HepG2 (cell line): ENCODE results near the gene TBC1D22A. TPM values are rescaled to one million over a fixed set of nuclear protein-coding genes. Genes with fewer than 3 reads are reported as not detected.

ENCODE experiments used
- ATAC-seq: fragments of 200-7000 bp; cut with Tn5 transposase; 3 replicates; pipeline ENCODE4 v1.9.1; 2020; ENCODE audit warnings: mild to moderate bottlenecking, moderate library complexity
- BruUV-seq: library from RNA; stranded (reverse); fragments of 400-500 nt; replicated peaks from 2 replicates; lab custom pipeline; 2021; lab: Mats Ljungman, UMichigan
- CTCF ChIA-PET: fragments of 300-600 bp; formaldehyde crosslinking; extraction: SDS; loops from one replicate; lab custom pipeline; 2021; ENCODE audit warnings: low total read pairs, inconsistent platforms, low intra/inter-chr PET ratio; lab: Yijun Ruan, JAX
- POLR2A ChIA-PET: fragments of 350-600 bp; sonication (Branson Sonifier 250); formaldehyde crosslinking; loops from one replicate; lab custom pipeline; 2020; ENCODE audit warnings: antibody characterized with exemption, inconsistent platforms; lab: Yijun Ruan, JAX
- DNase-seq: peaks from one replicate; pipeline ENCODE4 v3.0.0-alpha.2; 2015; ENCODE audit warnings: low spot score
- FAIRE-seq: peaks from 3 replicates; lab custom pipeline; 2011; peaks lifted over from hg19 to GRCh38; lab: Jason Lieb, UNC
- H2AFZ ChIP-seq: one replicate; pipeline ENCODE4 v1.6.1; 2011; ENCODE audit warnings: low read length, inconsistent platforms
- H3K27ac ChIP-seq: fragments of 300-600 bp; 3 replicates; pipeline ENCODE4 v1.8.0; 2011; ENCODE audit warnings: mixed run types, mild to moderate bottlenecking, mixed read lengths, low read length, inconsistent platforms; ENCODE audit not compliant: insufficient read depth; ENCODE audit errors: extremely low read length
- H3K27me3 ChIP-seq, 2 experiments: fragments of 200-600 bp in 1 of 2; 2 replicates in 1 of 2; 3 replicates in 1 of 2; pipeline versions ENCODE4 v1.6.0 to v1.8.0; 2011; ENCODE audit warnings: low read length in 2 of 2, mild to moderate bottlenecking in 2 of 2, moderate library complexity in 2 of 2, inconsistent platforms in 1 of 2; ENCODE audit not compliant: insufficient read depth in 2 of 2, control insufficient read depth in 1 of 2
- H3K36me3 ChIP-seq, 2 experiments: fragments of 200-600 bp in 1 of 2; replicated peaks in 1 of 2; 2 replicates in 1 of 2; 3 replicates in 1 of 2; pipeline versions ENCODE4 v1.5.1 to v1.8.0; 2011; ENCODE audit warnings: low read length in 2 of 2, inconsistent platforms in 1 of 2; ENCODE audit not compliant: insufficient read depth in 2 of 2, control insufficient read depth in 1 of 2
- H3K4me1 ChIP-seq: 2 replicates; pipeline ENCODE4 v1.5.1; 2012; ENCODE audit warnings: low read length, inconsistent platforms; ENCODE audit not compliant: insufficient read depth
- H3K4me2 ChIP-seq: 2 replicates; pipeline ENCODE4 v1.6.0; 2011; ENCODE audit warnings: low read depth, low read length, inconsistent platforms
- H3K4me3 ChIP-seq, 3 experiments: fragments of 200-600 bp in 1 of 3; sonication (generic), shearing (Covaris generic) in 1 of 3; replicated peaks in 1 of 3; 2 replicates each; pipeline ENCODE4 v1.5.1; 2011 to 2016; ENCODE audit warnings: low read length in 3 of 3, inconsistent platforms in 2 of 3, low read depth in 2 of 3, mild to moderate bottlenecking in 2 of 3, control low read depth in 1 of 3, mixed read lengths in 1 of 3; ENCODE audit not compliant: insufficient read depth in 1 of 3
- H3K79me2 ChIP-seq: one replicate; pipeline ENCODE4 v1.6.1; 2011; ENCODE audit warnings: low read length, inconsistent platforms; ENCODE audit not compliant: insufficient read depth
- H3K9ac ChIP-seq: 2 replicates; pipeline ENCODE4 v1.6.0; 2011; ENCODE audit warnings: mild to moderate bottlenecking, low read depth, low read length, inconsistent platforms; ENCODE audit not compliant: insufficient read depth
- H3K9me3 ChIP-seq: 2 replicates; pipeline ENCODE4 v1.5.1; 2012; ENCODE audit warnings: mild to moderate bottlenecking, low read length
- H4K20me1 ChIP-seq: 2 replicates; pipeline ENCODE4 v1.6.0; 2011; ENCODE audit warnings: inconsistent platforms, mild to moderate bottlenecking, low read length, moderate library complexity; ENCODE audit not compliant: insufficient read depth
- NAIF1 ChIP-seq: sonication (generic); formaldehyde crosslinking; IDR thresholded peaks from 2 replicates; pipeline ENCODE4 v1.5.0; 2020; ENCODE audit warnings: mild to moderate bottlenecking, missing genetic modification reagents, borderline replicate concordance
- NFE2L1 ChIP-seq: sonication (generic); formaldehyde crosslinking; IDR thresholded peaks from 2 replicates; pipeline ENCODE4 v1.4.0; 2020; ENCODE audit warnings: missing genetic modification reagents, mild to moderate bottlenecking, borderline replicate concordance
- PAWR ChIP-seq: sonication (generic); formaldehyde crosslinking; IDR thresholded peaks from 2 replicates; pipeline ENCODE4 v1.4.0; 2020; ENCODE audit warnings: missing genetic modification reagents, mild to moderate bottlenecking, borderline replicate concordance
- TEAD3 ChIP-seq: optimal IDR thresholded peaks from 2 replicates; pipeline ENCODE3; 2016; ENCODE audit warnings: borderline replicate concordance
- ZFAT ChIP-seq: sonication (generic); formaldehyde crosslinking; conservative IDR thresholded peaks from 2 replicates; pipeline ENCODE4 v1.8.1; 2023; ENCODE audit warnings: missing genetic modification reagents, inconsistent platforms
- ZNF431 ChIP-seq: sonication (generic); formaldehyde crosslinking; IDR thresholded peaks from 2 replicates; pipeline ENCODE4 v1.9.0; 2022; ENCODE audit warnings: missing genetic modification reagents, low read depth, mild to moderate bottlenecking, borderline replicate concordance
- ZNF441 ChIP-seq: sonication (generic); formaldehyde crosslinking; IDR thresholded peaks from 2 replicates; pipeline ENCODE4 v1.7.0; 2021; ENCODE audit warnings: missing genetic modification reagents, borderline replicate concordance
- WGBS: methylation state at CpG from one replicate; pipeline ENCODE4 v1.1.6; 2017; ENCODE audit warnings: low lambda C conversion rate; 5-methylcytosine and 5-hydroxymethylcytosine counted together
- in situ Hi-C: cut with HindIII; loops from 2 replicates; pipeline ENCODE4 v1.10.0; 2017; ENCODE audit warnings: low pct_unique_long_range_greater_than_20kb; ENCODE audit not compliant: extremely low pct_ligation_motif_present
- intact Hi-C: fragments of 100-400 bp; cut with micrococcal nuclease; formaldehyde crosslinking; loops from one replicate; pipeline ENCODE4 v1.10.0; 2022; ENCODE audit not compliant: unreplicated experiment
- polyA plus RNA-seq, 8 experiments: library from polyadenylated mRNA; depleted of rRNA in 3 of 8; stranded (reverse) in 7 of 8; unstranded in 1 of 8; fragments of >200 nt; fragmentation: Illumina TruSeq in 4 of 8; extraction: Trizol in 4 of 8; gene quantifications; 2 replicates each; pipeline versions ENCODE4 v1.2.1 to v1.2.3, GENCODE V29; 2011 to 2016; ENCODE audit warnings: low read depth in 4 of 8, missing spikeins in 1 of 8, mixed read lengths in 1 of 8; ENCODE audit not compliant: insufficient read depth in 1 of 8
- total RNA-seq, 5 experiments: library from RNA; depleted of rRNA; stranded (reverse); fragments of >200 nt; fragmentation: Illumina TruSeq; extraction: Trizol; gene quantifications; 2 replicates each; pipeline ENCODE4 v1.2.3, GENCODE V29; 2016; ENCODE audit warnings: low read depth in 1 of 5
- TF ChIP-seq, protein P1 (sequence below): sonication (generic); formaldehyde crosslinking; IDR thresholded peaks from 2 replicates; pipeline ENCODE4 v1.4.0; 2020; ENCODE audit warnings: missing genetic modification reagents

The TBC1D22A gene
- total and polyA plus RNA-seq, 2 of the 13 experiments (the other 11 are each of a cell fraction or from before 2014, with no cell fraction given), result 17.3 to 18.0 TPM

DNA sequence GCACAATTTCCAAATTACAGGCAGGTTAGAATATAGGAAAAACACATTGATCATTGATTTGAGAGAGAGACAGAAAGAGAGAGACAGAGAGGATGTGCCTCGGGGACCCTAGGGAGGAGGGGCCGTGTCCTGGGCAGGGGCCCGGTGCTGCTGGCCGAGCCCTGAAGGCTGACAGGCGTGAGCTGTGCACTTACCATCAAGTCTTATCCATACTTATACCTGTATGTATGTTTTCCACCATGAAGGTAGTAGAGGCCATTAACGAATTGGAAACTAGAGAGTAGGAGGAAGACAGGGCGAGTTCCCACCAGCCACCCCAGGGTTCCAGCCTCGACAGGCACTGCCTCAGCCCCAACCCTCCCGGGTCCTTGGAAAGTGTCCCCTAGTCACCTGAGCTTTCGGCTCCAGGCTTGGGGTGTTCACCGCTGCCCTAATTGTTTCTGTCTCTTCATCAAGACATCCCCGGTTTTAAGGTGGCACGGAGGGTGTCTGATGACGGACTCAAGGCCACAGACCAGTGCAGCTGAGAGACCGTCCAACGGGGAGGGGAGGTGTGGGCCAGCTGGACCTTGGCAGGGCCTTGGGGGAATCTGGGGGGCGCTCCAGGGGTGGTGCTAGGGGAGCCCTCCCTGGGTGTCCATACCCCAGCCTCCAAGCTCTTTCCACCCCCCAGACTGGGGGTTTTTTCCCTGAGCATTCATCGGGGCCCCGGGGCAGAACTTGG lies 431.3 kb downstream of the TBC1D22A start:
- FAIRE-seq (no peak), ATAC-seq (no peak), DNase-seq (no peak)
- 38% methylated on average over 7 of the region's 19 CpGs for WGBS
- TF ChIP-seq PAWR (CRISPR knock-in tag), result no peak
- TF ChIP-seq ZFAT, result no peak
- no peak for TF ChIP-seq TEAD3 (CRISPR knock-in tag)
- TF ChIP-seq ZNF431, result no peak
- TF ChIP-seq NFE2L1 (CRISPR knock-in tag), result no peak
- no peak for TF ChIP-seq NAIF1 (CRISPR knock-in tag)
- TF ChIP-seq ZNF441 (CRISPR knock-in tag), result no peak
- TF ChIP-seq, protein P1, sequence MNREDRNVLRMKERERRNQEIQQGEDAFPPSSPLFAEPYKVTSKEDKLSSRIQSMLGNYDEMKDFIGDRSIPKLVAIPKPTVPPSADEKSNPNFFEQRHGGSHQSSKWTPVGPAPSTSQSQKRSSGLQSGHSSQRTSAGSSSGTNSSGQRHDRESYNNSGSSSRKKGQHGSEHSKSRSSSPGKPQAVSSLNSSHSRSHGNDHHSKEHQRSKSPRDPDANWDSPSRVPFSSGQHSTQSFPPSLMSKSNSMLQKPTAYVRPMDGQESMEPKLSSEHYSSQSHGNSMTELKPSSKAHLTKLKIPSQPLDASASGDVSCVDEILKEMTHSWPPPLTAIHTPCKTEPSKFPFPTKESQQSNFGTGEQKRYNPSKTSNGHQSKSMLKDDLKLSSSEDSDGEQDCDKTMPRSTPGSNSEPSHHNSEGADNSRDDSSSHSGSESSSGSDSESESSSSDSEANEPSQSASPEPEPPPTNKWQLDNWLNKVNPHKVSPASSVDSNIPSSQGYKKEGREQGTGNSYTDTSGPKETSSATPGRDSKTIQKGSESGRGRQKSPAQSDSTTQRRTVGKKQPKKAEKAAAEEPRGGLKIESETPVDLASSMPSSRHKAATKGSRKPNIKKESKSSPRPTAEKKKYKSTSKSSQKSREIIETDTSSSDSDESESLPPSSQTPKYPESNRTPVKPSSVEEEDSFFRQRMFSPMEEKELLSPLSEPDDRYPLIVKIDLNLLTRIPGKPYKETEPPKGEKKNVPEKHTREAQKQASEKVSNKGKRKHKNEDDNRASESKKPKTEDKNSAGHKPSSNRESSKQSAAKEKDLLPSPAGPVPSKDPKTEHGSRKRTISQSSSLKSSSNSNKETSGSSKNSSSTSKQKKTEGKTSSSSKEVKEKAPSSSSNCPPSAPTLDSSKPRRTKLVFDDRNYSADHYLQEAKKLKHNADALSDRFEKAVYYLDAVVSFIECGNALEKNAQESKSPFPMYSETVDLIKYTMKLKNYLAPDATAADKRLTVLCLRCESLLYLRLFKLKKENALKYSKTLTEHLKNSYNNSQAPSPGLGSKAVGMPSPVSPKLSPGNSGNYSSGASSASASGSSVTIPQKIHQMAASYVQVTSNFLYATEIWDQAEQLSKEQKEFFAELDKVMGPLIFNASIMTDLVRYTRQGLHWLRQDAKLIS (CRISPR knock-in tag), result no peak
- ChIA-PET POLR2A (no interaction called here), CTCF (no interaction called here)
- intact Hi-C loops (no loop called here), in situ Hi-C loops (no loop called here)
- Histone ChIP-seq H2AFZ (no peak overlapping the region), H3K9ac (no peak overlapping the region), H3K27ac (no peak overlapping the region), H3K79me2 (no peaks in the 10 kb centered on the region), H3K36me3 (no peaks in the 10 kb centered on the region), H3K4me3 (no peak overlapping the region), H3K9me3 (no peaks in the 10 kb centered on the region), H4K20me1 (no peaks in the 10 kb centered on the region), H3K27me3 (peaks cover 3 to 31% of the 10 kb centered on the region in 2 experiments; a peak in 3 of 5 replicates), H3K4me2 (no peak overlapping the region), H3K4me1 (peaks cover 2% of the 10 kb centered on the region; the same call in 1 of the 2 replicates)
- no TSS peak for BruUV-seq
